ENCODE measurements around the gene KLRK1.

GRCh38 chr12:10388624-10389413, 1.0 kb downstream of the KLRK1 start:
- TF ChIP-seq POLR2A (IDR thresholded peaks at IDR 0.05) = no peak
- TF ChIP-seq CTCF (IDR thresholded peaks at IDR 0.05) = no peak

Data from heart left ventricle (tissue), 13 donors.